Measurements from ENCODE around the gene ADARB2.
"Not testable (repeated sequence)": the region's sequence is repeated elsewhere in the genome, so short reads cannot be mapped to it uniquely, and the experiment has no call there.

Gene ADARB2

DNA sequence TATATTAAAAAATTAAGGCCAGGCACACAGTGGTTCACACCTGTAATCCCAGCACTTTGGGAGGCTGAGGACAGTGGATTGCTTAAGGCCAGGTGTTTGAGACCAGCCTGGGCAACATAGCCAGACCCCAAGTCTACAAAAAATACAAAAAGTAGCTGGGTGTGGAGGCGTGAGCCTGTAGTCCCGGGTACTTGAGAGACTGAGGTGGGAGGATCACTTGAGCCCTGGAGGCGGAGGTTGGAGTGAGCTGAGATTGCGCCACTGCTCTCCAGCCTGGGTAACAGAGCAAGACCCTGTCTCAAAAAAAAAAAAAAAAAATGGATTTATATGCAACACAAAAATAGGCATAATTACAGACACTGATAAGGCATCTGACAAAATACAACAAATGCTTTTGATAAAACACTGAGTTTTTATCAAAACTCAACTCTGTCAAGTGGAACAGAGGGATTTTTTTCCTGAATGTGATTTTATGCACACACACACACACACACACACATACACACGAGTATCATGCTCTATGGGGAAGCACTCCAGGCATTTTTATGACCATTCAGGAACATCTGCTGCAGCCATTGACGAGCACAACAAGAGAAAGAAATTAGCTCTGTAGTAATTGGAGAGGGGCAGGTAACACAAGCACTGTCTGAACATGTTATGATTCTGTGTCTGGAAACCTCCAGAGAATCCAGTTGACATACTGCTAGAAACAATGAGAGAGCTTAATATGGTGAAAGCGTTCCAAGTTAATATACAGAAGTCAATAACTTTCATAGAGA is 488.0 kb downstream of the ADARB2 start:
- no peaks in the 10 kb centered on the region for H3K36me3 ChIP-seq (ENCODE audit: control insufficient read depth, insufficient read depth, low read length, severe bottlenecking)
- H3K27me3 ChIP-seq (replicated peaks; ENCODE audit: control insufficient read depth, insufficient read depth, low read length), result no peaks in the 10 kb centered on the region
- no peak for DNase-seq (ENCODE audit: low read depth)
- H3K4me1 ChIP-seq (ENCODE audit: control insufficient read depth, insufficient read depth, low read length), result no peaks in the 10 kb centered on the region
- no peaks in the 10 kb centered on the region for H3K9me3 ChIP-seq (ENCODE audit: control insufficient read depth, low read length)
- no peak overlapping the region for H3K9ac ChIP-seq (ENCODE audit: low read length)
- H3K4me3 ChIP-seq (ENCODE audit: low read length), result no peak overlapping the region

DNA sequence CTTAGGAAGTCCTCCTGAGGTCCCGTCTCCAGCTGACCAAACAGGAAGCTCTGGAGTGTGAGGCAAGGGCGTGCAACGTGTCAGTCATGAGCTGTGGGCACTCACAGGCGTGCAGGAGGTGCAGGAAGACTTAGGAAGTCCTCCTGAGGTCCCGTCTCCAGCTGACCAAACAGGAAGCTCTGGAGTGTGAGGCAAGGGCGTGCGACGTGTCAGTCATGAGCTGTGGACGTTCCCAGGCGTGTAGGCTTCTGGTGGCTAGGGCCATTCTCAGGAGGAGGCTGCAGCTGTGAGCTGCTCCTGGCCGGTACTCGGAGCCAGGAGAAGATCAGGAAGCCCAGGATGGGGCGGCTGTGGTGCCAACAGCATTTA is 489.1 kb downstream of the ADARB2 start:
- DNase-seq (ENCODE audit: low read depth); H3K4me1 ChIP-seq (ENCODE audit: control insufficient read depth, insufficient read depth, low read length); H3K27me3 ChIP-seq (replicated peaks; ENCODE audit: control insufficient read depth, insufficient read depth, low read length); H3K9me3 ChIP-seq (ENCODE audit: control insufficient read depth, low read length); H3K36me3 ChIP-seq (ENCODE audit: control insufficient read depth, insufficient read depth, low read length, severe bottlenecking); H3K9ac ChIP-seq (ENCODE audit: low read length); H3K4me3 ChIP-seq (ENCODE audit: low read length): not testable (repeated sequence)

DNA sequence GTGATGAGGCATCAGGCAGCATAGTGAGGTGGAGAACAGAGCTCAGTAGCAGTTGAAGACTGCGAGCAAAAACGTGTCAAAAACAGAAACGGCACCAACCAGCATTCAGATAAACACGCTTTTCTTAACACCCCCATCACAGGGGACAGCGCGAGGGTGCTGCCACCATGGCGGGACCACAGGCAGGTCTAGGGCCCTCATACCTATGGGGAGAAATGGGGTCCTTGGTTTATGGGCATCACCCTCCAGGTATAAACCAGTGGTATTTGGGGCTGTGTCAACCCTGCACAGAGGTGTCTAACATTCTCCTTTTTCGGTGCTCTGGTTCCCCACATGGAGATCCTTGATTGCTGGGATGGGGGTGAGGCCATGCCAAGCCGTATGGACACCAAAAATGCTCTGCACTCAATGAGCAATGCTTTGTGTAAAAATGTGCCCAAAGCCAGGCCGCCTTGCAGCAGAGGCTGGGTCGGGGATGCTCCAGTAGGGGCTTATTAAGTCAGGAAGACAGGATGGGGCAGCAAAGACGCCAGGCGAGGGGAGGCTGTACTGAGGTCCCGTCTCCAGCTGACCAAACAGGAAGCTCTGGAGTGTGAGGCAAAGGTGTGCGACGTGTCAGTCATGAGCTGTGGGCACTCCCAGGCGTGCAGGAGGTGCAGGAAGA is 489.6 kb downstream of the ADARB2 start:
- H3K4me1 ChIP-seq (ENCODE audit: control insufficient read depth, insufficient read depth, low read length), result no peaks in the 10 kb centered on the region
- H3K27me3 ChIP-seq (replicated peaks; ENCODE audit: control insufficient read depth, insufficient read depth, low read length), result no peaks in the 10 kb centered on the region
- H3K4me3 ChIP-seq (ENCODE audit: low read length), result no peak overlapping the region
- no peaks in the 10 kb centered on the region for H3K36me3 ChIP-seq (ENCODE audit: control insufficient read depth, insufficient read depth, low read length, severe bottlenecking)
- H3K9ac ChIP-seq (ENCODE audit: low read length), result no peak overlapping the region
- no peak for DNase-seq (ENCODE audit: low read depth)
- H3K9me3 ChIP-seq (ENCODE audit: control insufficient read depth, low read length), result no peaks in the 10 kb centered on the region

DNA sequence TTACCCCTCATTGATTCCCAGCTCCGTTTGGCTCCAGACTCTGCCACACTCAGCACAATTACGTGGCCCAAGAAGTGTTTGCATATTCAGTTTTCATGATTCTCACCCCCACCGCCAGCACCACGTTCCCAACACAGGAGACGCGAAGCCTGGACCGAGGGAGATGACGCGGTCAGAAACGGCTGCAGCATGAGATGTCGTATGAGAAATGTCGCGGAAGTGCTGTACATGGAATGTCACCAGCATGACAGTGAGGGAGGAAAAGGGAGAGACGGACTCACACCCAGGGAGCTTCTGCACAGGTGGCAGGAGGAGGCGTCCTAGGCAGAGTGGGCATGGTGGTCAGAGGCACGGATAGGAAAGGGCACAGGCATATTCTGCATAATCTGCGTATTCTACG is 492.8 kb downstream of the ADARB2 start:
- H3K4me3 ChIP-seq (ENCODE audit: low read length), result no peak overlapping the region
- no peak for DNase-seq (ENCODE audit: low read depth)
- H3K4me1 ChIP-seq (ENCODE audit: control insufficient read depth, insufficient read depth, low read length), result no peaks in the 10 kb centered on the region

DNA sequence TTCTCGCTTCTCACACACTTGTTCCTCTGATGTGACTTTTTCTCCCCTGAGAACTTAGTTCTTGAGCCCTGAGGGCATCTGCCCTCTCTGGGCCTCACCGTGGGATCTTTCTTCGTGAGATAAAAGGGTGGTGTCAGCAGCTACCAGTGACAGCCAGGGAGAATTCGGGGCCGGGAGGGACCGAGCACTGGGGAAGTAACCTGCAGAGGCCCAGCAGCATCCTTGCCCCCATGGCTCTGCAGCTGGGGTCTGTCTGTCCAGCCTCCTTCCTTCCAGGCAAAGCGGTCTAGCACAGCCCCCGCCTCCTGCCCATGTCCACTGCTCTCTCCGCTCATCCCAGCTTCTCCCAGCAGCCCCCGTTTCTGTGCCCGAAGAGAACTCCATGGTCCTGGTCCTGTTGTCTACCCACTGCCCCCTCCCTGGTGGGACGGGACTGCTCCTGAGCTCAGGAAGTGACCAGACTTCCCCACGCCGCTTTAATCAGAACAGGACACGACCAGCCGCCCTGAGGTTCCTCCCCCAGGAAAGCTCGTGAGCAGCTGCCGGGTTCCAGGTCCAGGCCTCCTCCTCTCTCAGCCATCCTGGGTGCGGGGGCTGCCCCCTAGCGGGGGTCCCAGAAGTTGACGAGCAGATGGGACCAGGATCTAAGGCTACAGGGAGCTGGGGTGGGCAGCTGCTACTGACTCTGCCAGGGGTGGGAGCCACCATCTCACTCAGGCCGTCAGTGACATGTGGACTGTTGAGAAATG is 493.7 kb downstream of the ADARB2 start:
- H3K4me3 ChIP-seq (ENCODE audit: low read length), result no peak overlapping the region
- H3K27me3 ChIP-seq (replicated peaks; ENCODE audit: control insufficient read depth, insufficient read depth, low read length), result no peaks in the 10 kb centered on the region
- H3K4me1 ChIP-seq (ENCODE audit: control insufficient read depth, insufficient read depth, low read length), result no peaks in the 10 kb centered on the region
- H3K9me3 ChIP-seq (ENCODE audit: control insufficient read depth, low read length), result no peaks in the 10 kb centered on the region
- H3K9ac ChIP-seq (ENCODE audit: low read length), result no peak overlapping the region
- no peaks in the 10 kb centered on the region for H3K36me3 ChIP-seq (ENCODE audit: control insufficient read depth, insufficient read depth, low read length, severe bottlenecking)
- no peak for DNase-seq (ENCODE audit: low read depth)

More for the DNA sequence above, 492.8 kb downstream of the ADARB2 start:
- Histone ChIP-seq H3K27me3 (replicated peaks; ENCODE audit: control insufficient read depth, insufficient read depth, low read length) (no peaks in the 10 kb centered on the region), H3K9me3 (ENCODE audit: control insufficient read depth, low read length) (no peaks in the 10 kb centered on the region), H3K36me3 (ENCODE audit: control insufficient read depth, insufficient read depth, low read length, severe bottlenecking) (no peaks in the 10 kb centered on the region), H3K9ac (ENCODE audit: low read length) (no peak overlapping the region)

DNA sequence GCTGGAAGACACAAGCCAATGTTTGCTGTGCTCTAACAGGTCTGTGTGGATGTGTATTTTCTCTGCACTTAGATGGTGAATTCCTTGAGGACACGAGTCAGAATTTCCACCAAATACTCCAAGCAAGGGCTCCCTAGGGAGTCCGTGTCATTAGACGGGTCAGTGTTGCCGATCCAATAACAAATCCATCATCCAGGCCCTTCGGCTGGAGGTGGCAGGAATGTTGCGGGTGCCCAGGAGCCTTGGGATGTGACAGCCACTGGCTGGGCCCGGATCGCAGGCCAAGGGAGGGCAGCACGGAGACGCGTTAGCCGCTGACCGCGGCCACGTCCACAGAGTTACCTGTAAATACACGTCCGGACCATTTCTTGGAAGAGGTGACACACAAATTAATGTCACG is 494.4 kb downstream of the ADARB2 start:
- DNase-seq (ENCODE audit: low read depth), result no peak

DNA sequence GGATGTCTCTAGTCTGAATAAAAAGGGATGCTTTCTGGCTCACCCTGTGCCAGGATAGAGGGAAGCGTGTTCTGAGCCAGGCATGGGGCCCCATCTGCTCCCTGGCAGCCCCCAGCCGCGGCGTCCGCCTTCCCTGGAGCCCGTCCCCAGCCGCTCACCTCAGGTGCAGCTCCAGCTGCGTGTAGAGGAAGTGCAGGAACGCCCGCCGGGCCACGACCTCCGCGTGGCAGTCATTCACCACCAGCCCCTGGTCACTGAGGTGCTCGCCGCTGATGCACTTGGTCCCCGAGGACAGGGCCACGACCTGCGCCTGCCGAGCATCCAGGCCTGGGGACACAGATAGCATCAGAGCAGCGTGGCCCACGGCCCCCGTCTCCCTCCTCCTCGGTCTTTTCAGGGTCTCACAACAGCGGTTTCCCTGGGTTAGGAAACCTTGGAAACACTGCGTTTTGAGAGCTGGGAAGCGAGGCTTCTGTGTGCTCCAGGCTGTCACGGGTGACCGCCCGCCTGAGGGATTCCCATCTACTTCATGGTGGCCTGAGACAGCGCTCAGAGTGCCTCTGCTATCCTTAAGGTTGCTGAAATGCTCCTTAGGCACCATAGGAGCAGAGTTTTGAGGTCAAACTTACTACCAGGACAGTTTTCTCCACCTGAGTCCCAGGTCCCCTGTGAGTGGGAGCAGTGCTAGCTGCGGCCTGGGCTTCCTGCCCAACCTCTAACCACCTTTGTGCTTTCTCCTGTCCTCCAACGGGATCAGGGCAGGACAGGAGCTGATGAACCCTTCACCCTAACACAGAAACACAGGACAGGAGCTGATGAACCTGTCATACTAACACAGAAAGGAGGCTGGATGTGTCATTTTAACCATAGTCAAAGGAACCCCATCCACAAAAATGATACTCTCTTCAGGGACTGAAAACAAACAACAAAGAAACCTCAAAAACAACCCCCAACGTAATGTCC is 495.1 kb downstream of the ADARB2 start:
- Histone ChIP-seq H3K36me3 (ENCODE audit: control insufficient read depth, insufficient read depth, low read length, severe bottlenecking) (no peaks in the 10 kb centered on the region), H3K4me3 (ENCODE audit: low read length) (no peak overlapping the region), H3K9ac (ENCODE audit: low read length) (no peak overlapping the region), H3K27me3 (replicated peaks; ENCODE audit: control insufficient read depth, insufficient read depth, low read length) (no peaks in the 10 kb centered on the region), H3K9me3 (ENCODE audit: control insufficient read depth, low read length) (no peaks in the 10 kb centered on the region), H3K4me1 (ENCODE audit: control insufficient read depth, insufficient read depth, low read length) (no peaks in the 10 kb centered on the region)
- DNase-seq (ENCODE audit: low read depth), result no peak

More for the DNA sequence above, 494.4 kb downstream of the ADARB2 start:
- no peaks in the 10 kb centered on the region for H3K4me1 ChIP-seq (ENCODE audit: control insufficient read depth, insufficient read depth, low read length)
- H3K9me3 ChIP-seq (ENCODE audit: control insufficient read depth, low read length), result no peaks in the 10 kb centered on the region
- no peaks in the 10 kb centered on the region for H3K36me3 ChIP-seq (ENCODE audit: control insufficient read depth, insufficient read depth, low read length, severe bottlenecking)
- H3K4me3 ChIP-seq (ENCODE audit: low read length), result no peak overlapping the region
- no peaks in the 10 kb centered on the region for H3K27me3 ChIP-seq (replicated peaks; ENCODE audit: control insufficient read depth, insufficient read depth, low read length)
- no peak overlapping the region for H3K9ac ChIP-seq (ENCODE audit: low read length)

DNA sequence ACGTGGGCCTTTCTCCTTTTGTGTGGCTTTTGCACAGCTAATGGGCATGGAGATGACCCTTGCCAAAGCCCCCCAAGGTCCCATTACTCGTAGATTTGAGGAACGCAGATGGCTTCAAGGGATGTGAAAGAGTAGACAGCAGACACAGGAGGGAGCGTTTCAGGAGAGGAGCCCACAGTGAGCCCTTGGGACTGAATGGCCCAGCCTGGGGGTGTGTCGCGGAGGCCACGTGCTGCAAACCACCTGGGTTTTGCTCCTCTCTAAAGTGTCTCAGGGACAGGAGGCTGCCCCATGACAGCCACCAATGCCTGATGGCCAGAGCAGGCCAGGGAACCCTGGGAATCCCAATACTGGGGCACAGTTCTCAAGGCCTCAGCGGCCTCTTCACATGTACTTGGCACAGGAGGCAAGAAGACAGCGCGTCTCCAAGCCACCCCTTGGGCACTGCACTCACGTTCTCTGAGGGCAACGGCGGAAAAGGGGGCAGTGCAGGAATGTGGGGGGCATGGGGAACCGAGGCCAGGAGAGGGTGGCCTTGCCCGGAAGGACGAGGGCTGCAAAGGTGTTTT is 495.9 kb downstream of the ADARB2 start:
- DNase-seq (ENCODE audit: low read depth), result no peak
- Histone ChIP-seq H3K4me3 (ENCODE audit: low read length) (no peak overlapping the region), H3K9me3 (ENCODE audit: control insufficient read depth, low read length) (no peaks in the 10 kb centered on the region), H3K4me1 (ENCODE audit: control insufficient read depth, insufficient read depth, low read length) (no peaks in the 10 kb centered on the region), H3K36me3 (ENCODE audit: control insufficient read depth, insufficient read depth, low read length, severe bottlenecking) (no peaks in the 10 kb centered on the region), H3K27me3 (replicated peaks; ENCODE audit: control insufficient read depth, insufficient read depth, low read length) (no peaks in the 10 kb centered on the region), H3K9ac (ENCODE audit: low read length) (no peak overlapping the region)

DNA sequence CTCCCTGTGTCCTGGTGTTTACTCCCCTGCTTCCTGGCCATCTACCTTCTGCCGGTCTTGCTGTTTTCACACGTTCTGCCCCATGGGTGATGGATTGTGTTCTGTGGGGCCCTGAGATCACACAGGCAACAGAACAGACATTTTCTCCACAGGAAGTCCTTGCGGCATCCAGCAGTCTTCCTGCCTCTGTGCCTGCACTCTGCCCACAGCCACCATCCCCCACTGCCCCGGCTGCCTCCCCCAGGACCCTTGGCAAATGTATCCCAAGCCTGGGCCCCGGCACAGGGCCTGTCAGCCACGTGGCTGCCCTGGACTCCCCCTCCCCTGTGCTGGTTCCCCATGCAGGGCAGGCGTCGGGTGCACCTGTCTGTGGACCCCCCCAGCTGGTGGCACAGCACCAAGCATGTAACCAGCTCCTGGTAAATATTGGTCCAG is 497.0 kb downstream of the ADARB2 start:
- Histone ChIP-seq H3K4me1 (ENCODE audit: control insufficient read depth, insufficient read depth, low read length) (no peaks in the 10 kb centered on the region), H3K9me3 (ENCODE audit: control insufficient read depth, low read length) (no peaks in the 10 kb centered on the region), H3K9ac (ENCODE audit: low read length) (no peak overlapping the region), H3K27me3 (replicated peaks; ENCODE audit: control insufficient read depth, insufficient read depth, low read length) (no peaks in the 10 kb centered on the region), H3K4me3 (ENCODE audit: low read length) (no peak overlapping the region), H3K36me3 (ENCODE audit: control insufficient read depth, insufficient read depth, low read length, severe bottlenecking) (no peaks in the 10 kb centered on the region)
- no peak for DNase-seq (ENCODE audit: low read depth)

DNA sequence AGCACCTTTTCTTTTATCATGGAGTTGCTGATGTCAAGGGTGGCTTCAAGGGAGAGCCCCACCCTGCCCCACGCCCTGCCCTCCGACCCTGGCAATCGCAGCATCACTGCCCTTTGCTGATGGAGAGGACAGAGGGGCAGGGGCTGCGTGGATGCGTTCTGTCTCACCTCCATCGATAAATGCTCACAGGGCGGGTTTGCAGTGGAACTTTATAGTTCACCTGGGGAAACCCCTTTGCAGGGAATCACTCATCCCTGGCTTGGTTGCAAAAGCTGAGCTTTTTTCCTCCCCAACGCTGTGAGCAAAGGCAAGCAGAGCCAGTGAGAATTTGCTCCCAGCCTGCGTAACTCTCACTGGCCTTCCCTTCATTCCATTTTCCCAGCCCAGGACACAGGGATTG is 504.3 kb downstream of the ADARB2 start:
- no peak overlapping the region for H3K4me3 ChIP-seq (ENCODE audit: low read length)
- H3K9me3 ChIP-seq (ENCODE audit: control insufficient read depth, low read length), result no peaks in the 10 kb centered on the region
- H3K36me3 ChIP-seq (ENCODE audit: control insufficient read depth, insufficient read depth, low read length, severe bottlenecking), result no peaks in the 10 kb centered on the region
- no peak for DNase-seq (ENCODE audit: low read depth)
- no peaks in the 10 kb centered on the region for H3K4me1 ChIP-seq (ENCODE audit: control insufficient read depth, insufficient read depth, low read length)
- no peak overlapping the region for H3K9ac ChIP-seq (ENCODE audit: low read length)
- no peaks in the 10 kb centered on the region for H3K27me3 ChIP-seq (replicated peaks; ENCODE audit: control insufficient read depth, insufficient read depth, low read length)

All from adipocyte (in vitro differentiated cells).